HG03520 (cell line): Measurements from ENCODE around the gene SMARCC2.
"Not testable (repeated sequence)": the region's sequence is repeated elsewhere in the genome, so short reads cannot be mapped to it uniquely, and the experiment has no call there.

ENCODE experiments used
- ATAC-seq: cut with Tn5 transposase; IDR thresholded peaks from one replicate; pipeline ENCODE4 v1.9.1; 2021; ENCODE audit warnings: mild to moderate bottlenecking, moderate library complexity; ENCODE audit not compliant: unreplicated experiment

Gene SMARCC2

DNA sequence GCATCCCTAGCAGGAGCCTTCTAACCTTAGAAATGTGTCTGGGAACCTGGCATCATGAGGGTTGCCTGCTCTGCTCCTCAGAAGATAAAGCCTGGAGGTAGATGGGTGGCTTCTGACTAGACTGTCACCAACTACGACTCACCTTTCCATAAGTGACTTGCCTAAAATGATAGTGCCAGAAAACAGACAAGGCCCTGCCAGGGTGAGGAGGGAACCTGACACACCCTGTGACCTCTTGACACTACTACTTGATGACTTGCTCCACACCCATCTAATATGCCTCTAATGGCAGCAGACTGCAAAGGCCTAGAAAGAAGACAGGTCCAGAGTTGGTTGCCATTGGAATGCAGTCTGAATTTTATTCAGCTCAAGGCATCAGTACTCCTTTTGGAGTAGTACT is 23.1 kb upstream of the SMARCC2 start:
- no peak for ATAC-seq

DNA sequence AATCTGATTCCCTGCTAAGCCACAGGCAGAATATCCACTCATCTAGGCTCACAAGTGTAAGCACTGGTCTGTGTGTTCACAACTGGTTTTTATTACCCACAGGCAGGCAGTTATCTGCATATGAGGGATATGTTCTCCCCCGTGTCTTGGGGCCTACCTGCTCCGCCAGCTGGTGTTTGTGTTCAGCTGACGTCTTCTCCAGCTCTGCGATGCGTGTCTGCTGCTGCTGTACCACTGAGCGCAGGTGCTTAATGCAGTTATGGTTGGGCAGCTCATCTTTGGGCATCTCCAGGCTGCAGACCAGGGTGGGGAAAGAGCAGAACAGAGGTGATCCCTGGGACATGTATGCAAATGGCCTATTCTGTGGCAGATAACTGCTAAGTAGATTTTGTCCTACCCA is 18.7 kb upstream of the SMARCC2 start:
- ATAC-seq: no peak

DNA sequence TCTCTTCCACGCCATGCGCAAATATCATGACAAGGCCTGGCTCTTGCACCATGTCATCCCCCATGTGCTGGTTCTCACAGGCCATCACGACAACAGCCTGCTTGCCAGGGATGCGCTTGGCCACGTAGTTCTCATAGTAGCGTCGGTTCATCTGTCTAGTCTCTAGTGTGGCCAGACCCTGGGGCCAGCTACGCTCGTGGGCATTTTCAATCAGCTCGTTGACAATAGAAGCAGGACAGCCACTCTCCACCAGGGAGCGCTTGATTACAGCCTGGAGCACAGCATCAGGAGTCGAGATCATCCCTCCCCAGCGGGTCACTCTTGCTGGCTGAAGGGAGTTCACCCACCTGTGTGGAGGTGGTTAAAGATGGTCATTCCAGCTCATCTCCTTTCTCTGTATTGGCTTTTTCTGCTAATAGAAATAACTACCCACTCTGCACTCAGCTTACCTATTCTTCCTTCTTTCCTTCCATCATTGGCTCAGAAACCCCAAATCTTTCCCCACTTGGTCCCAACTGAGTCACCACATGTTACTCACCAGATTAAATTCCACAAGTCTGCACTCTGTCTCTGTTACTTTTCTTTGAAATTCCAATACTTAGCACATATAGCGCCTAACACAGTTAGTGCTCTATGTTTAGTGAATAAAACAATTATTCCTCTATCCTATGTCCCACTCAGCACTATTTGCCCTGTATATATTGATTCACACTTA is 17.3 kb upstream of the SMARCC2 start:
- no peak for ATAC-seq

DNA sequence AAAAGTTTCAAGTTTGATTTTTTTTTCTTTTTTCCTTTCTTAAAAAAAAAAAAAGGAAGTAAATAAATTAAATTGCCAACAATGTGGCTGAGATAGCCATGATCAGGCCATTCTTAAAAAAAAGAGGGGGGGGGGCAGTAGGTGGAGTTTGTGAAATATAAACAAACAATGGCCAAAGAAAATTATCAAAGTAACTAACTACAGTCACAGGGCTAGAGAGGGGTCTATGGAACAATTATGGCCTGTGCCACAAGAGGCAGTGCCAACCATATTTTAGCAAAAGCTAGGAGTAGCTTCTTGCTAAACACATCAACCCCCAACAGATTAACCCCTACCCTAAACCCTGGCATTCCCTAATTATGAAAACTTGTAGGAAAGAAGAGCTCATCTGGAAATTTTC is 16.2 kb upstream of the SMARCC2 start:
- ATAC-seq: no peak

DNA sequence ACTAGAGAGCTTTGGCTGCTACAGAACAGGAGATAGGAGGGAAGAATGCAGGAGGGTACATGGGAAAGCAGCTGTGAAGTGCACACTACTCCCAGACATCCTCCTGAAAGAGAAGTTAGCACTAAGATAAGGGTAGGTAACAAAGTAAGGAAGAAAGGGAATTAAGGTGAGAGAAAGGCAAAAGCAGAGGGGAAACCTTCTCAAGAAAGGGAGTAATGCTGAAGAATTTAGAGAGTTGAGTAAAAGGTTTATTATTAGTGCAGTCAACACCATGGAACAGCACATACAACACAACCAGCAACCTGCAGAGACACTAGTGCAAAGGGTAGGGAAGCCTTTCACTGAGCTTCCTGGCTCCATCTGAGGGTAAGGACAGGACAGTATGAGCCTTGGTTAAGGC is 15.0 kb upstream of the SMARCC2 start:
- ATAC-seq: no peak

DNA sequence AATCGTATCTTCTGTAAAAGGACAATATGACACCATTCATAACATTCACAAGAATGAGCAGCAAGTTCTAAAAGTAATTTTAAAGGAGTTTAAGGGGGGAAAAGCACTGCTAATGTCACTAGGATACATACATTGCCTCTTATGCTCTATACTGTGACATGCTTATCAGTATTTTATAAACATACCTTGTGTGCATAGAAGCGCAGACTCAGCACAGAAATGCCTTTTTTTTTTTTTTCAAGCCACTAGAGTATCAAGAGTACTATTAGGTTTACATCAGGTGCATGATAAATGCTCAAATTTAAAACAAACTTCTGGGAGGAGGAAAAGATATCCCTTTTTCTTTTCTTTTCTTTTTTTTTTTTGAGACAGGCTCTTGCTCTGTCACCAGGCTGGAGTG is 13.6 kb upstream of the SMARCC2 start:
- ATAC-seq: no peak

DNA sequence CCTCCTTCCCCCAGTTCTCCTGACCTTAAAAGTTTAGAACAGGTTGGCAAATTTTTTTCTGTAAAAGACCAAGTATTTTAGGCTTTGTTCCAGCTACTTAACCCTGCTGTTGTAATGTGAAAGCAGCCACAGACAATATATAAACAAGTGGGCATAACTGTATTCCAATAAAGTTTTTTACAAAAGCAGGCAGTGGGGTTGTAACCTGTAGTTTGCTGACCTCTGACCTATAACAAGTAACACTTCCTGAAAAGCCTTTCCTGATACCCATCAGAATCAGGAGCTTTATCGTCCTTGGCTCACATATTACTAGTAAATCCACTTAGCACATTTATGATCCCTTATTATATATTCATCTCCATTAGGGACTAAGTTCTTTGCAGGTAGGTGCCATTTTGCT is 13.1 kb upstream of the SMARCC2 start:
- no peak for ATAC-seq

DNA sequence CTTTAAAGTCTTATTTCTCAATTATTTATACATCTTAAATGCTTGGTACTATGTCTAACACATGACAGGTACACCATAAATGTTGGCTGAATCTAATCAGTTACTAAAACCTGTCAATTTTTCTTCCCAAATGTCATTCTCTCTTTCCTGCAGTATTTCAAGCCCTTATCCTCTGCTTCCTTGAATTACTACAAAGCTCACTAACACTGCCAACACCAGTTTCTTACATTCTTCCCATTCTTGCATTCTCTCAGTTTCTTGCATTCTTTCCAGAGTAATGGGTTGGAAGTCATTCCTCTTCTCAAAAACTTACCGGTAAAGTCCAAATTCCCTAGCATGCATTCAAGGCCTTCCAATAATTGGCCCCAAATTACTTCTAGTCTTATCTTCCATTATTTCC is 9.6 kb upstream of the SMARCC2 start:
- no peak for ATAC-seq

DNA sequence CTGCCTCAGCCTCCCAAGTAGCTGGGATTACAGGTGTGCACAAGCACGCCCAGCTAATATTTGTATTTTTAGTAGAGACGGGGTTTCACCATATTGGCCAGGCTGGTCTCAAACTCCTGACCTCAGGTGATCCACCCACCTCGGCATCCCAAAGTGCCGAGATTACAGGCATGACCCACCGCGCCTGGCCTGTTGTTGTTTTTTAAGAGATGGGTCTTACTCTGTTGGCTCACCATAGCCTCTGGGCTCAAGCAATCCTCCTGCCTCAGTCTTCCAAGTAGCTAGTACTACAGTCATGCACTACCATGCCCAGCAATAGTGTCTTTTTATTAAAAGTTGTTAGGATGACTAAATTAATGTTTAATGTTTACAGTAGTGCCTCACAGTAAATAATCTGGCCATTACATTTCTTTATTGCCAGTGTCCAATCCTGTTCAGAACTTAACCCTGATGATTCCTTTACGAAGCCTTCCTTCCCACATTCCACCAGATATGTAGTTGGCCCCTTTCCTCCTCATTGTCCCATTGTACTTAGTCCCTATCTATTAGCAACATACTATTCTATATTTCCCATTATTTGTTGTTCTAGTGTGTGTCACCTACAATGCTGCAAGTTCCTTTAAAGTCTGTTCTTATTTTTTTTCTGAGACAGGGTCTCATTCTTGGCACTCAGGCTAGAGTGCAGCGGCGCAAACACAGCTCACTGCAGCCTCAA is 8.8 kb upstream of the SMARCC2 start:
- no peak for ATAC-seq

DNA sequence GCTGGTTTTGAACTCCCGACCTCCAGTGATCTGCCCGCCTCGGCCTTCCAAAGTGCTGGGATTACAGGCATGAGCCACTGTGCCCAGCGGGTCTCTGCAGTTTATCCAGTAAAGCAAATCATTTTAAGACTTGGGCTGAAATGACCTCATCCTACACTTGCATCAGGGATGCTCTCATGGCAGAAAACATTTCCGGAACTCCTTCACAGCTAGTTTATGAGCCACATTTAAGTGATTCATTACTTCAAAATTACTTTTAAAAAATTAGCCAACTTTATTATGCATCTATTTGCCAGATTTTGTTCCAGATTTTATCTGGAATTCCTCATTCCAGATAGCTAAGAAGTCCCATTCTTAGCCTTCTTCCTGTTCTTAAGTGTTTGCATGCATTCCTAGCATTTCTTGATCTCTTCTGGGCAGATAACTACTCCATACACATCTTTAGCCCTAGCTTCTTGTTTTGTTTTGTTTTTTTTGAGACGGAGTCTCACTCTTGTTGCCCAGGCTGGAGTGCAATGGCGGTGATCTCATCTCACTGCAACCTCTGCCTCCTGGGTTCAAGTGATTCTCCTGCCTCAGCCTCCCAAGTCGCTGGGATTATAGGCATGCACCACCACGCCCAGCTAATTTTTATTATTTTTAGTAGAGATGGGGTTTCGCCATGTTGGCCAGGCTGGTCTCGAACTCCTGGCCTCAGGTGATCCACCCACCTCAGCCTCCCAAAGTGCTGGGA is 7.7 kb upstream of the SMARCC2 start:
- not testable (repeated sequence) for ATAC-seq

DNA sequence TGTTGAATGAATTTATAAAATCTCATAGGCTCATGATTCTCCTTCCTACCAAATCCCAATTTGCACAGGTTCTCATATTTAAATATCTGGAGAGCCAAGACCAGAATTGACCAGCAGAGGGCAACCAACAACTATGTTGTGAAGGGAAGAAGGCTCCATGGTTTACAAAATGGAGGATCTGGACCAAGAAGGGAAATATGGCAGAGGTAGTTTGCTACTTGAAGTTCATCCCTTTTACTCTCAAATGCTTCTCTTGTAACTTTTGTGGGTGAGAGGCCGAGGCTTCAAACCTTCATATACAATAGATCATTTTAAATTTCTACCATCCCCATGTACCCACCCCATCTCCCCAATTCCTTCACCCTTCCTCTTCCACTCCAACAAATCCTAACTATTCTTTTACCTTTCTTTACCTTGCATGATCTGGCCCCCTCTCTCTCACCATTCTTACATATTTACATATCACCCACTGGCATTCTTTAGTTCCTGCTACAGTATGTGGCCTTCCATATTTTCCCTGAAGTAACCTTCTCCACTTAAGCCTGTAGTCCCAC is 3.8 kb upstream of the SMARCC2 start:
- ATAC-seq: no peak

DNA sequence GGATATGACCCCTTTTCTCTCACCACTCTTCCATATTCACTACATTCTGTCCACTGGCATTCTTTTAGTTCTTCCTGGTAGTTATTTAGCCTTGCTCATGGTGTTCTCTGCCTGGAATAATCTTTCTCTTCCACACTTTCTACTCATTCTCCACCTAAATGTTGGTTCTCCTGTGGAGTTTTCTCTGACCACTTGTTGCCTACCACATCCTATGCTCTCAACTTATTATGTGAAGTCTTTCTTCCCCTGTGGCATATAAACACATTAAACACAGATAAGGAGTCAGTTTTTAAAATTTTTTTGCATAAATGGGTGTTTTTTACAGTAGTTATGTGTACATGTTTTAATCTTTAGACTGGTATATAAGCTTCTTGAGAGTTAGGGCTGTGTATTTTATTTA is 3.3 kb upstream of the SMARCC2 start:
- no peak for ATAC-seq

DNA sequence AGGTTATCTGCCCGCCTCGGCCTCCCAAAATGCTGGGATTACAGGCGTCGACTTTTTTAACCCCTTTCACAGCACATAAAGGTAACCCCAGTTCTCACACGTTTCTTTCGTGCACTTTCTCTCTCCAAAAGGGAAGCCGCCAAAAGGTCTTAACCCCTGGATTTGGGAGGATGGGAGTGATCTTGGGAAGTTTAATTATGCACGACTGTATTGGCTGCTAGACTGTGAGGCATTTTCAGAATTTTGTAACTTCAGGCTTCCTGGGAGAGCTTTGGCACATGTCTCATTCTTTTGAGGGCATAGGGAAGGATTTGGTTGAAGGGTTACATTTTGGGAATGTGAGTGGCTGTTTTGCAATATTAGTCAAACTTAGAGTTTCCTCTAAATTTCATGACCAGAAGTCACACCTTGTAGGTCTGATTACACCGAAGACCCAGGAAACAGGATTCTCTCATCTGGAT is 1.4 kb upstream of the SMARCC2 start:
- no peak for ATAC-seq

DNA sequence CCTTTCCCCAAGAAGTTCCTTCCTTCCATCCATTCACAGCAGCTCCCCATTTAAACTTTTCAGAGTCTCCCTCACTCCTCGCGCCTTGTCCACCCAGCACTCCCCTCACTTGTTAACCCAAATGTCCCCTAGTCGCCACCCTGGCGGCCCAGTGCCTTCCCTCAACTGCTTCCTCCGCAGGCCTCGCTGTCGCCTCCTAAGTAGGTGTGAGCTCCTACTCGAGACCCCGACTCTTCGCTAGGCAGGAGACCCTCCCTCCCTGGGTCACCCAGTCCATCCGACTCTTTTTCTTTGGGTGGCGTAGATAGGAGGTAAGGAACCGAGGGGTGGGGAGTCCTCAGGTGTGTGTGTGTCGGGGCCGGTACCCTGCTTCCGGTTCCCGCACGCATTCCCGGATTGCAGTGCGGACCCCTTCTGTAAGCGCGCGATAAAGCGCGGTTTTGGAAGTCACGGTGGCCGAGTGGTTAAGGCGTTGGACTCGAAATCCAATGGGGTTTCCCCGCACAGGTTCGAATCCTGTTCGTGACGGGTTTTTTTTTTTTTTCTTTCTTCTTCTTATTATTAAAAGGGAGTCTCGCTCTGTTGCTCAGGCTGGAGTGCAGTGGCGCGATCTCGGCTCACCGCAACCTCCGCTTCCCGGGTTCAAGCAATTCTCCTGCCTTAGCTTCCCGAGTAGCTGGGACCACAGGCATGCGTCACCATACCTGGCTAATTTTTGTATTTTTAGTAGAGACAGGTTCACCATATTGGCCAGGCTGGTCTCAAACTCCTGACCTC is 823 bp upstream of the SMARCC2 start:
- peak; percentile 18 for ATAC-seq

DNA sequence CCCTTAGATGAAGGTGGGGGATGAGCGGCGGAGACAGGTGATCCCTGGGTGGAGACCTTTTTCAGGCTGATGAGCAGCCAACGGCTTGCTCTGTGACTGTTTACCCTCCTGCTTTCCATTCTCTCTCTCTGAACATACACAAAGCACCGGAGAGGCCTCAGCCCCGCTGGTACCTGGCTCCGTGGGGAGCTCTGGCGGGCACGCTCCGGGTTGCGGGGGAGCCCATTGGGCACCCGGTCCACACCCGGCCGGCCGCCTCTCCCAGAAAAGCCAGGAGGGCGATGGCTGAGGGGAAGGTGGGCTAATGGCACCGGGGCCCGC is 545 bp downstream of the SMARCC2 start:
- peak; percentile 2 for ATAC-seq

DNA sequence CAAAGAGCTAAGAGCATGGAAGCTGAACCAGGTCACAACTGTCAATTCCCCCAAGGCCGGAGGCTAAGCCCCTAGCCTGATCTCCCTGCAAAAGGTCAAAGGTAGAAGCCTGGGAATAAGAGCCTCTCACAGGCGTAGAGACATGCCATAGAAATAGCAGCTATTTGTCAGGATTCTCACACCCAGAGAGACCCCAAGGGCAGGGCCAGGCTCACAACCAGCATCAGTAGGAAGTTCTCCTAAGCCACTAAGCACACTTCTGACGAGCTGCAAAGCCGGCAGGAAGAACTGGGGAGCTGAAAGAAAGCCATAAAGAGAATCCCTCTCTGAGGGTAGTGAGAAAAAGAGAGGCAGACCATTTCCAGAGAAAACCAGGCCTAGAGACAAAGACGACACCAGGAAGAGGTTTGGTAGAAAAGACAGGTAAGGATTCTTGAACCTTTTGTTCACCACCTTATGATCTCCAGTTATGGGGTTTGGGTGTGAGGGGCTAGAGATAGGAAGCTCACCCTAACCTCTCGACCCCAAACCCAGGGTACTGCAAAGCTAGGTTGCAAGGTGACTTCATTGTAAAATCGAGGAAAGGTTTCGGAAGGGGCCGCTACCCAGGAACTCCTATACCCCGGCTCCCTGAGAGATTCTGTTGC is 1.0 kb downstream of the SMARCC2 start:
- ATAC-seq: no peak

DNA sequence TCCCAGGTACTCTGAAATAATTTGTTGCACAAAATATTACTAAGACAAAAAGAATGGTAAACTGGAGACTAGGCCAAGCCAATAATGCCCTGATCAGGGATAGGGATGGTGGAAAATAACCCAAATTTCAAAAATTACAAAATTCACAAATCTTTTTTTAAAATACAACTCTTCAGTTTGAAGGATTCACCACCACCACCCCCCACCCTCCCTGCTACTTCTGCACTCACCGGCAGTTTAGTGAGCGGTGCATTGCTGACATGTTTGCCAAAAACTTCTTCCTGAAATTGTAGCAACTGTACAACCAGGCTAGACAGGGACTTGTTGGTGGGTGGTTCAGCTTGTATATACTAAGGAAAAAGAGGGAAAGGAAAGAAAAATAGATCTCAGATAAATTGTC is 2.3 kb downstream of the SMARCC2 start:
- no peak for ATAC-seq

DNA sequence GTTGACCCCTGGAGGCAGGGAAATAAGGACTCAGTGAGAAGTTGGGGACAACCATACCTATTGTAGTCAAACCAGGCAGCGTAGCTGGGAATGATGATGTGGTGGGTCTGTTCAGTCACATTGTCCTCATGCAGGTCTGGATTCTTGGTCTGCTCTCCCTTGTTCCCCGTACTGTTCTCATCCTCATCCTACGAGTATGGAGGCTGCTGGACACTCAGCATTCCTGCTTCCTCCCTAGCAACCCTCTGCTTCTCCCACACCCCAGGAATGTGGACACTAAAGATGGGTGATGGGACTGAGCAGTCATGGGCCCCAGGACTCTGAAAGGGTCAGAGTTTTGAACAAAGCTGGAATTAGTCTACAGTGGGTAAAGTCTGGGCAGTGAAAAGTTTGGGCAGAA is 10.9 kb downstream of the SMARCC2 start:
- ATAC-seq: no peak

DNA sequence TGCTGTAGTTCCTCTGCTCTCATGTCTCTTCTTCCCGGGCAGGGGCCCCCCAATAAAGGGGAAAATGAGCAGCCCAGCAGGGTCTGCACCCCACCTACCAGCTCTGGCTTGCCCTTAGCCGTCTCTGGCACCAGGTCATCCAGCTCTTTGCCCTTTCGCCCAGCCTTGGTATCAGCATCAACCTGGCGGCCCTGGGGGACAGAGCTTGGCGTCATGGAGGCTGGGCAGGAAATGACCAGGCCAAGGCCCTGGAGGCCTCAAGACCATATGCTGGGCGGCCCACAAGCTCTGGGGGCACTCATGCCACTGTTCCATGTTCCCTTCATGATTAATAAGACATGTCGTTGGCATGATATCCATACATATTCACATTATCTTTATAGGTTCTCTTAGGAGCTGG is 16.4 kb downstream of the SMARCC2 start:
- no peak for ATAC-seq

DNA sequence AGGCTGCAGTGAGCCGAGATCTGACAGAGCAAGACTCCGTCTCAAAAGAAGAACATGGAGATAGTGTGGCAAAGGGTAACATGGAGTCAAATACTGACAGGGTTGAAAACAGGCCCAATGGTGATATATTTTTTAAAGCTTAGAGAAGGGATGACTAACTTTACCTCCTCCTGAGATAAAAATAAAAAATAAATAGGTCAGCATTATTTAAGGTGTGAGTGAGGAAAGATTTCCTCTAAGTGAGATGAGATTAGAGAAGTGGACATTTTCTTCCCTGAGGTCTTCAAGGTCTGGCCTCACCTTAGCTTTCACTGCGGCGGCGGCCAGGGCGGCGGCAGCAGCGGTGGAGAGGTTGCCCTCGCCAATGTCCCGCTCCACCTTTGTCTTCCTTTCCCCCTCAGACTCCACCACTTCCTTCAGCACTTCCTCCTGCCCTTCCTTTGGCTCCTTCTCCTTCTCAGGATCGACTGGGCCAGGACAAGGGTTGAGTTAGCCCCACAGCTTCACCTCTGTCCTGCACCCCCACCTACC is 20.0 kb downstream of the SMARCC2 start:
- no peak for ATAC-seq
